Uterus (tissue), 2 donors: Measurements from ENCODE around the gene MRPL14.
A peak's percentile ranks its signal among the peaks of the same experiment; 100 is the strongest.

Experiments
- POLR2A ChIP-seq, 2 donors: fragments of 450-650 bp; IDR thresholded peaks; one replicate each; pipeline ENCODE4 v1.6.1; 2016; ENCODE audit warnings: antibody characterized with exemption in 2 of 2, mild to moderate bottlenecking in 1 of 2, moderate library complexity in 1 of 2
- TF ChIP-seq, protein P1 (sequence below), 4 experiments: fragments of 200-600 bp in 2 of 4; fragments of 450-650 bp in 2 of 4; sonication (generic) in 2 of 4; IDR thresholded peaks; one replicate each; pipeline ENCODE4 v1.5.1; 2016 to 2019; ENCODE audit warnings: antibody characterized with exemption in 4 of 4, mild to moderate bottlenecking in 2 of 4, moderate library complexity in 1 of 4

DNA sequence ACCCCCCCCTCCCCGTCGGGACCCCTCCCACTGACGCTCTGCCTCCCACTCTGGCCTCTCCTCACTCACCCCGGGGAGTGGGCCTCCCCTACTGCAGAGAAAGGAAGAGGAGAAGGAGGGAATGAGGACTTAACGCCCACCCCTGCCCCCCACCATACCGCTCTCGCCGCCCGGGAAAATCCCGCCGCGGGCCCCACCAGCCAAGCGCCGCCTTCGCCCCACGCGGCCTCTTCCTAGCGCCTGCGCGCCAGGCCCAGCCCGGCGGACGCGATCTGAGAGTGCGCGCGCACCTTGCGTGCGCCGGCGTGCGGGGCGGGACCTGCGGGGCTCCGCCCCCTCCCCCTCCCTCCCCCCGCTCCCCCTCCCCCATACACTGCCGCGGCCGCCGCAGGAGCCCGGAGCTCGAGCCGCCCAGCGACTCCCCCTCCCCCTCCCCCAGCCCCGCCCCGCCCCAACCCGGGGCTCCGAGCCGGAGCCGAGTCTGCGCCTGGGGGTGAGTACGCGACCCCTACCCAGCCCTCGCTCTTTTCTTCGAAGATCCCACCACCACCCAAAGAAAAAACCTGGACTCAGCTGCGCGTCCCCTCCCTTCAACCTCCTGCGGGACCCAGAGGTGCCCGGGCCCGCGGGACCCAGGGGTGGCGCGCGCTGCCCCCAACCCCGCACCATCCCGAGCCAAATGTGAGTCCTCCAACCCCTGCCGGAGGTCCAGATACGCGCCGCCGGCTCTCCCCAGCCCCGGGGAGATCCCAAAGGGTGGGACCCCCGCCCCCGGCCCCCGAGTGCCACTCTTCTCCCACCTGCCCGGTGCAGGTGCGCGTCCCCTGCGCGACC lies at the start of gene MRPL14, which contains the start of gene TMEM63B:
- peak; percentile 76 to 82 for TF ChIP-seq POLR2A (IDR thresholded peaks at IDR 0.05)
- TF ChIP-seq, protein P1, sequence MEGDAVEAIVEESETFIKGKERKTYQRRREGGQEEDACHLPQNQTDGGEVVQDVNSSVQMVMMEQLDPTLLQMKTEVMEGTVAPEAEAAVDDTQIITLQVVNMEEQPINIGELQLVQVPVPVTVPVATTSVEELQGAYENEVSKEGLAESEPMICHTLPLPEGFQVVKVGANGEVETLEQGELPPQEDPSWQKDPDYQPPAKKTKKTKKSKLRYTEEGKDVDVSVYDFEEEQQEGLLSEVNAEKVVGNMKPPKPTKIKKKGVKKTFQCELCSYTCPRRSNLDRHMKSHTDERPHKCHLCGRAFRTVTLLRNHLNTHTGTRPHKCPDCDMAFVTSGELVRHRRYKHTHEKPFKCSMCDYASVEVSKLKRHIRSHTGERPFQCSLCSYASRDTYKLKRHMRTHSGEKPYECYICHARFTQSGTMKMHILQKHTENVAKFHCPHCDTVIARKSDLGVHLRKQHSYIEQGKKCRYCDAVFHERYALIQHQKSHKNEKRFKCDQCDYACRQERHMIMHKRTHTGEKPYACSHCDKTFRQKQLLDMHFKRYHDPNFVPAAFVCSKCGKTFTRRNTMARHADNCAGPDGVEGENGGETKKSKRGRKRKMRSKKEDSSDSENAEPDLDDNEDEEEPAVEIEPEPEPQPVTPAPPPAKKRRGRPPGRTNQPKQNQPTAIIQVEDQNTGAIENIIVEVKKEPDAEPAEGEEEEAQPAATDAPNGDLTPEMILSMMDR (IDR thresholded peaks at IDR 0.05) = no peak
